Lower leg skin (tissue), 4 donors: ENCODE measurements around the gene PLCB1. TPM values are rescaled to one million over a fixed set of nuclear protein-coding genes. Genes with fewer than 3 reads are reported as not detected.
A peak's percentile ranks its signal among the peaks of the same experiment; 100 is the strongest.

Source experiments
- DNase-seq, 2 donors: peaks; one replicate each; pipeline ENCODE4 v3.0.0-alpha.2; 2019; ENCODE audit warnings: low spot score in 2 of 2
- H3K4me3 ChIP-seq: fragments of 200-600 bp; sonication (generic); 2 replicates; pipeline ENCODE4 v1.5.1; 2017; ENCODE audit warnings: mild to moderate bottlenecking, low read depth; ENCODE audit not compliant: poor library complexity, severe bottlenecking
- POLR2A ChIP-seq, 2 donors: fragments of 450-650 bp; IDR thresholded peaks; one replicate each; pipeline ENCODE4 v1.6.1; 2016 to 2017; ENCODE audit warnings: antibody characterized with exemption in 2 of 2, mild to moderate bottlenecking in 1 of 2, moderate library complexity in 1 of 2
- WGBS, 2 donors: methylation state at CpG; one replicate each; pipeline ENCODE4 v1.1.5; 2018; 5-methylcytosine and 5-hydroxymethylcytosine counted together
- intact Hi-C: fragments of 100-400 bp; cut with DNase I; formaldehyde crosslinking; loops from one replicate; pipeline ENCODE4 v1.15.0; 2023; ENCODE audit warnings: low total_unique reads
- total RNA-seq, 4 donors: library from RNA; depleted of rRNA; stranded (reverse); fragments of >200 nt; gene quantifications; one replicate each; pipeline ENCODE4 v1.1.0, GENCODE V29; 2016
- TF ChIP-seq, protein P1 (sequence below), 3 donors: fragments of 450-650 bp; IDR thresholded peaks; one replicate each; pipeline ENCODE4 v1.5.1; 2016; ENCODE audit warnings: antibody characterized with exemption in 3 of 3, mild to moderate bottlenecking in 3 of 3, moderate library complexity in 2 of 3

Gene PLCB1
- total RNA-seq, 4 donors from 2014 or later: 4.1 to 16.2 (median 9.1) TPM

DNA sequence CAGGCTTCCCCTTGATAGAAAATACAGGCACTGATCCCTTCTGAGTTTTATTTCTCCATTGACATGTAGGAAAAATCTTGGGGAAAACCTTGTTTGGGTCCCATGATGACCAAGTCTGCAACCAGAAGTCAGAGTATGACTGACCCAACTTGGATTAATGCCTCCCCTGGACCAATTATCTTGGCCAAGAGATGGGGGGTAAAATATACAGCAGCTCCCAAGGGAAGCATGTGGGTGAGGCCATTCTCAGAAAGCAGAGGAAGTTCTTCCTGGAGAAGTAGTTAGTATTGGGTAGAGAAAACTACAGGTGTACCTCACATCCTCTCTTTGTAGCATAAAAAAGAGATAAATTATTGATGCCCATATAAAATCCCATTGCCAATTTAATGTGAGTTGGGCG is 651.7 kb downstream of the PLCB1 start:
- no peak overlapping the region for H3K4me3 ChIP-seq
- 43 to 48% methylated on average over 1 of the region's 1 CpG for WGBS, 2 donors
- DNase-seq: no peak
- TF ChIP-seq, protein P1, sequence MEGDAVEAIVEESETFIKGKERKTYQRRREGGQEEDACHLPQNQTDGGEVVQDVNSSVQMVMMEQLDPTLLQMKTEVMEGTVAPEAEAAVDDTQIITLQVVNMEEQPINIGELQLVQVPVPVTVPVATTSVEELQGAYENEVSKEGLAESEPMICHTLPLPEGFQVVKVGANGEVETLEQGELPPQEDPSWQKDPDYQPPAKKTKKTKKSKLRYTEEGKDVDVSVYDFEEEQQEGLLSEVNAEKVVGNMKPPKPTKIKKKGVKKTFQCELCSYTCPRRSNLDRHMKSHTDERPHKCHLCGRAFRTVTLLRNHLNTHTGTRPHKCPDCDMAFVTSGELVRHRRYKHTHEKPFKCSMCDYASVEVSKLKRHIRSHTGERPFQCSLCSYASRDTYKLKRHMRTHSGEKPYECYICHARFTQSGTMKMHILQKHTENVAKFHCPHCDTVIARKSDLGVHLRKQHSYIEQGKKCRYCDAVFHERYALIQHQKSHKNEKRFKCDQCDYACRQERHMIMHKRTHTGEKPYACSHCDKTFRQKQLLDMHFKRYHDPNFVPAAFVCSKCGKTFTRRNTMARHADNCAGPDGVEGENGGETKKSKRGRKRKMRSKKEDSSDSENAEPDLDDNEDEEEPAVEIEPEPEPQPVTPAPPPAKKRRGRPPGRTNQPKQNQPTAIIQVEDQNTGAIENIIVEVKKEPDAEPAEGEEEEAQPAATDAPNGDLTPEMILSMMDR (IDR thresholded peaks at IDR 0.05): no peak
- no peak for TF ChIP-seq POLR2A (IDR thresholded peaks at IDR 0.05)
- intact Hi-C loops: no loop called here

DNA sequence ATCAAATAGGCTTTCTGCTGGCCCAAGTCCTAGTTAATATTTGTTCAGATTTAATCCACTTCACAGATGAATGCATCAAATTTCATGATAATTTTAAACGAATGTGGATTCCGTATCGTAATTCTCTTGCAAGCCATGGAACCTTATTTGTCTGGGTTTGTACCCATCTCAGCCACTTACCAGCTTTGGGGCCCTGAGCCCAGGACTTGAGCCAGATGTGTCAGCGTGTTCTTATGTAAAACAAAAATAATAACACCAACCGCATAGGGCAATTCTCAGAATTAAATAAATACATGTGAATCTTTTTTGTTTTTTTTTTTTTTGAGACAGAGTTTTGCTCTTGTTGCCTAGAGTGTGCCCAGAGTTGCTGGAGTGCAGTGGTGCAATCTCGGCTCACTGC is 654.3 kb downstream of the PLCB1 start:
- H3K4me3 ChIP-seq: no peak overlapping the region
- intact Hi-C loops: no loop called here
- WGBS, 2 donors: 91 to 98% methylated on average over 6 of the region's 6 CpGs
- TF ChIP-seq POLR2A (IDR thresholded peaks at IDR 0.05): no peak
- TF ChIP-seq, protein P1 (IDR thresholded peaks at IDR 0.05): no peak
- no peak for DNase-seq

DNA sequence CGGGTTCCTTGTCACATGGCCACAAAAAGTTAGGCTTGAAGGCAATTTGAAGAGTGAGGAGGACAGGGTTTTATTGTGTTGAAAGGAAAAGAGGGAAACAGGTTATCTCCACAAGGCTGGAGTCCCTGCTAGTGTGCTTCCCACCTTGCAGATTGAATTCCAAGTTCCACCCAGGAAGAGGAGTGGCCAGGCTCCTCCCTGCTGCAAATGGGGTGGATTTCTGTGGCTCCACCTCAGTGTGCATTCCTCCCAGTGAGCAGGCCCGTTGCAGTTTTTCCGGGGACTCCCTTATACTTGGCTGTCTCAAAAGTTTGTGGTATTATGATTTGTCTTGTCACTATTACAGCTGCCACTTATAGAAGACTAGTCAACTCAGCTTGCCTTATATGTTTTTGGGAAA is 655.0 kb downstream of the PLCB1 start:
- WGBS, 2 donors: 71 to 86% methylated on average over 3 of the region's 3 CpGs

DNA sequence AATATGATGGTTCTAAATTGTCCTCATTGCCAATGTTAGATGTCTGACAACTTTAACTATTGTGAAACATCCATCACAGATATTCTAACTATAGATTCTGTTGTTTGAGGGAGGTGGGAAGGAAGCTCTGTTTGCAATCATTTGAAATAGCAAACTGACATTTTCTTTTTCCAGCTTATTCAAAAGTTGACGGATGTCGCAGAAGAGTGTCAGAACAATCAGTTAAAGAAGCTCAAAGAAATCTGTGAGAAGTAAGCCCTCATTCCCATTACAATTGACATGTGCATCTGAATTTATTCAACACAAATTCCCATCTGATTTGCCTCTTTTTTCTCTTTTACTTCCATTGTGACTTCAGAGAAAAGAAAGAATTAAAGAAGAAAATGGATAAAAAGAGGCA is 656.2 kb downstream of the PLCB1 start:
- WGBS, 2 donors: 92 to 95% methylated on average over 2 of the region's 2 CpGs
- intact Hi-C loops: no loop called here
- TF ChIP-seq, protein P1 (IDR thresholded peaks at IDR 0.05): no peak
- no peak for TF ChIP-seq POLR2A (IDR thresholded peaks at IDR 0.05)
- DNase-seq: no peak
- no peak overlapping the region for H3K4me3 ChIP-seq

More for the DNA sequence above, 655.0 kb downstream of the PLCB1 start:
- intact Hi-C loops: no loop called here
- no peak overlapping the region for H3K4me3 ChIP-seq
- TF ChIP-seq, protein P1 (IDR thresholded peaks at IDR 0.05): no peak
- TF ChIP-seq POLR2A (IDR thresholded peaks at IDR 0.05): no peak
- DNase-seq: no peak

DNA sequence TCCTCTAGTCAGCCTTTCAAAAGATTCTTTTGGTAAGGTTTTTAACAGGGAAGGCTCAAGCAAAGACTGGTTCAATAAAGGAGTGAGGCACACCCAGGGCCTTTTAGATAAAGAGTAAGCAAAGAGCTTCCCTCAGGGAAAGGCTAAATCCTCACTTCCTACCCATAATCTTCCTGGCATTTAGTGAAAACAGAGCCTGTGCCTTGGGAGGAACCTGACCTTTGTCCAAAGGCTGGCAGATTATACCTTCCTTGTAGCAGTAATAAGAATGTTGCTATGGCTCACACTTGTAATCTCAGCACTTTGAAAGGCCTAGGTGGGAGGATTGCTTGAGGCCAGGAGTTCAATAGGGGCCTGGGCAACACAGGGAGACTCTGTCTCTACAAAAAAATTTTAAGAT is 656.8 kb downstream of the PLCB1 start:
- intact Hi-C loops: no loop called here
- no peak overlapping the region for H3K4me3 ChIP-seq
- TF ChIP-seq, protein P1 (IDR thresholded peaks at IDR 0.05): no peak
- TF ChIP-seq POLR2A (IDR thresholded peaks at IDR 0.05): no peak
- no peak for DNase-seq

DNA sequence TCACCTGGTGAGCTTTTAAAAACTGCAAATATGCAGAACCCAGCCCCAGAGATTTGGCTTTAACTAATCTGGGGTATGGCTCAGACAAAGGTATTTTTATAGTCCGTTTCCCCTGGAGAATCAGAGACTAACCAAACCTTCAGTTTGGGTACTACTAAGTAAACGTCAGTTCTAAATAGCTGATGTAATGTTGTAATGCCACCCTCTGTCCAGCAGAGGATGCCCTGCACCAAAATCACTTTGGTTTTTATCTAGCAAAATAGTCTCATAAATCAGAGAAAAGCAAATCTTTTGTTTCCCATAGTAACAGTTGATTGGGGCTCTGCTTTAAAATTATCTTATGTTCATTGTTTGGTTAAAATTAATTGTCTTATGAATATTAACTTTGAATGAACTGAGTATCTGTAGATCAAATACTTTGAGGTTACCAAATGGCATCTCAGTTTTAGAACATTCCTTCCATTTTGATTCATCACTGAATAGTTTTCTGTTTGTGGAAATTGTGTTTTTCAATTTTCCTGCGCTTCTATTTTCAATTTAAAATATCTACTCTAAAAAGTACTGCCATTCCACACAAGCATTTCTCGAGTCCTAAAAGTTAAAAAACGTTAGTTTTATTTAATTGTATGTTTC is 658.5 kb downstream of the PLCB1 start:
- H3K4me3 ChIP-seq: no peak overlapping the region
- intact Hi-C loops: no loop called here
- WGBS, 2 donors: 45 to 50% methylated on average over 5 of the region's 5 CpGs
- TF ChIP-seq, protein P1 (IDR thresholded peaks at IDR 0.05): peak in 2 of 3 donors; percentile 72 to 95
- TF ChIP-seq POLR2A (IDR thresholded peaks at IDR 0.05): no peak
- peak in 1 of 2 donors; percentile 32 for DNase-seq
